ENCODE results near the gene VAC14. TPM values are rescaled to one million over a fixed set of nuclear protein-coding genes. Genes with fewer than 3 reads are reported as not detected.

The VAC14 gene
- total RNA-seq, 1 experiment from 2014 or later = 49.9 TPM

DNA sequence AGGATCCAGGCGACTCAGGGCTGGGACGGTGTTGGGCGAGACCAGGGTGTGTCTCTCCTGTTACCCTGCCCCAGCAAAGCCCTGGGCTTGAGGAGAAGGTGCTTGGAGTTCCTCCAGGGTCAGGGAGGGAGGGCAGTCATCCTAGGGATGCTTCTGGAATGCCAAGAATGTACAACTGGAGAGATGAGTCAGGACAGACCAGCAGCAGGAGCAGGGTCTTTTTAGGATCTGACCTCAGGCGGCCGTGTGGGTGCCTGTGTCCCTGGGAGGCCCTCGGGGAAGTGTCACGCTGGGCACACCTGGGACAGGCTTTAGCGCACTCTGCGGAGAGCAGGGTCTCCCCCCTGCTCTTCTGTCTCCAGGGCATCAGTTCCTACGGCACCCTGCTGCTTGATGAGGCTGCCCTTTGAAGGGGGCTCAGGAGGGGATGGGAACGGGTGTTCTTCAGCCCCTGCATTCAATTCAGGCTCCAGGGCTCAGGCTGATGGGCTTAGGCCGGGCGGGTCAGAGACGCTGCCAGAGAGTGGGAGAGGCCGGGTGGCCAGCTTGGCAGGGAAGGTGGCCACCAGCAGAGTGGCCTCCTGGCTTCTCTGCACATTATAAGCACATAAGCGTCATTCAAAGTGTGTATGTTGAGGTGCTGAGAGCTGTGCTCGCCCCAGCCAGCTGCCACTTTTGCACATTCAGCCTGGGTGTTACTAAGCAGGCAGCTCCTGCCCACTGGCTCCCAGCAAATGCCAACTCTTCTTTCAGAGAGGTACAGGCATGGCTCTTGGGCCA is 106.7 kb downstream of the VAC14 start:
- Histone ChIP-seq H2AFZ (ENCODE audit: low read length) (no peak overlapping the region), H3K79me1 (ENCODE audit: insufficient read depth, low read depth, low read length, poor library complexity, severe bottlenecking) (no peaks in the 10 kb centered on the region), H3K4me2 (ENCODE audit: insufficient read depth, insufficient read length, low read length) (no peak overlapping the region), H2BK5ac (ENCODE audit: insufficient read length, low read length) (no peak overlapping the region), H4K8ac (replicated peaks; ENCODE audit: insufficient read length, low read depth, low read length) (no peak overlapping the region), H4K91ac (ENCODE audit: insufficient read length, low read depth, low read length) (no peak overlapping the region), H3K18ac (ENCODE audit: insufficient read length, low read depth, low read length) (no peak overlapping the region), H2BK120ac (ENCODE audit: low read depth, low read length, poor library complexity, severe bottlenecking) (no peak overlapping the region), H3K27me3 (ENCODE audit: insufficient read depth, low read length) (no peaks in the 10 kb centered on the region), H2AK5ac (ENCODE audit: insufficient read length, low read length) (no peak overlapping the region), H3K79me2 (ENCODE audit: insufficient read depth, low read length) (no peaks in the 10 kb centered on the region), H4K5ac (ENCODE audit: insufficient read length, low read depth, low read length) (no peak overlapping the region), H3K27ac (ENCODE audit: insufficient read length, low read depth, low read length) (no peak overlapping the region), H3T11ph (ENCODE audit: low read length) (no peak overlapping the region), H3K9me3 (ENCODE audit: control insufficient read depth, low read depth, low read length) (no peaks in the 10 kb centered on the region), H3K23me2 (ENCODE audit: insufficient read length, low read depth, low read length, poor library complexity, severe bottlenecking) (no peaks in the 10 kb centered on the region), H3K9ac (ENCODE audit: extremely low read depth, insufficient read length, low read length) (no peak overlapping the region), H3K4me1 (ENCODE audit: insufficient read depth, low read length) (no peaks in the 10 kb centered on the region; the same call in 1 of the 2 replicates), H3K56ac (ENCODE audit: insufficient read length, low read depth, low read length) (no peak overlapping the region), H3K14ac (ENCODE audit: insufficient read depth, low read length) (peak overlapping the region; percentile 60; the same call in 1 of the 2 replicates), H2BK12ac (ENCODE audit: insufficient read length, low read depth, low read length) (no peak overlapping the region), H2BK20ac (ENCODE audit: low read depth, low read length, poor library complexity, severe bottlenecking) (no peak overlapping the region), H3K4ac (ENCODE audit: low read depth, low read length) (no peak overlapping the region), H2BK15ac (ENCODE audit: low read depth, low read length) (no peak overlapping the region), H3K23ac (ENCODE audit: insufficient read length, low read depth, low read length) (no peak overlapping the region), H4K20me1 (ENCODE audit: control insufficient read depth, insufficient read depth, insufficient read length) (no peaks in the 10 kb centered on the region)
- WGBS (ENCODE audit: extremely low coverage, insufficient read length, low lambda C conversion rate) = no CpG with 5 or more reads among the region's 17 CpGs
- Mint-ChIP-seq H3K4me3 (no peak overlapping the region; a peak in 1 of 5 replicates), H3K9me3 (no peaks in the 10 kb centered on the region), H3K4me1 (peaks cover 27 to 32% of the 10 kb centered on the region in 2 experiments), H3K27ac (peak overlapping the region; percentile 71 to 81 (median 72); a peak in 5 of 7 replicates), H3K36me3 (ENCODE audit: insufficient read depth in 1 of 3, low read depth in 3 of 3) (peaks cover 7 to 10% (median 8%) of the 10 kb centered on the region in 3 experiments; a peak in 4 of 7 replicates), H3K27me3 (ENCODE audit: low read depth) (no peaks in the 10 kb centered on the region; the same call in 1 of the 2 replicates)
- peak; percentile 81 for DNase-seq
- TF ChIP-seq, protein P1, sequence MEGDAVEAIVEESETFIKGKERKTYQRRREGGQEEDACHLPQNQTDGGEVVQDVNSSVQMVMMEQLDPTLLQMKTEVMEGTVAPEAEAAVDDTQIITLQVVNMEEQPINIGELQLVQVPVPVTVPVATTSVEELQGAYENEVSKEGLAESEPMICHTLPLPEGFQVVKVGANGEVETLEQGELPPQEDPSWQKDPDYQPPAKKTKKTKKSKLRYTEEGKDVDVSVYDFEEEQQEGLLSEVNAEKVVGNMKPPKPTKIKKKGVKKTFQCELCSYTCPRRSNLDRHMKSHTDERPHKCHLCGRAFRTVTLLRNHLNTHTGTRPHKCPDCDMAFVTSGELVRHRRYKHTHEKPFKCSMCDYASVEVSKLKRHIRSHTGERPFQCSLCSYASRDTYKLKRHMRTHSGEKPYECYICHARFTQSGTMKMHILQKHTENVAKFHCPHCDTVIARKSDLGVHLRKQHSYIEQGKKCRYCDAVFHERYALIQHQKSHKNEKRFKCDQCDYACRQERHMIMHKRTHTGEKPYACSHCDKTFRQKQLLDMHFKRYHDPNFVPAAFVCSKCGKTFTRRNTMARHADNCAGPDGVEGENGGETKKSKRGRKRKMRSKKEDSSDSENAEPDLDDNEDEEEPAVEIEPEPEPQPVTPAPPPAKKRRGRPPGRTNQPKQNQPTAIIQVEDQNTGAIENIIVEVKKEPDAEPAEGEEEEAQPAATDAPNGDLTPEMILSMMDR (conservative IDR thresholded peaks at IDR 0.05) = no peak
